Muscle of back (tissue), 11 donors: ENCODE data around the gene MAP6. TPM values are rescaled to one million over a fixed set of nuclear protein-coding genes. Genes with fewer than 3 reads are reported as not detected.

Source experiments
- DNase-seq, 3 donors: peaks; one replicate each; pipeline versions ENCODE4 v3.0.0 to v3.0.0-alpha.2; 2013
- polyA plus RNA-seq, 10 donors: library from polyadenylated mRNA; unstranded; fragments of 120-200 nt; gene quantifications; one replicate each; pipeline ENCODE4 v1.2.1, GENCODE V29; 2013; ENCODE audit not compliant: insufficient read length in 10 of 10

MAP6 gene
- polyA plus RNA-seq, 10 donors, result 6.9 to 16.2 (median 11.5) TPM

- DNase-seq, result no peak
These were observed 98.2 kb downstream of the MAP6 start for GRCh38 chr11:75570559-75571139.

- no peak for DNase-seq
These were observed 100.1 kb downstream of the MAP6 start for GRCh38 chr11:75568616-75569219.

- DNase-seq, result no peak
These were observed 100.9 kb downstream of the MAP6 start for GRCh38 chr11:75567971-75568370.

- DNase-seq, result no peak
These were observed 102.0 kb downstream of the MAP6 start for GRCh38 chr11:75566763-75567279.

- no peak for DNase-seq
These were observed 102.7 kb downstream of the MAP6 start for GRCh38 chr11:75565916-75566762.

- DNase-seq, result no peak
These were observed 103.5 kb downstream of the MAP6 start for GRCh38 chr11:75565221-75565814.

- DNase-seq, result peak; percentile 82 to 90 (median 84)
These were observed 104.8 kb downstream of the MAP6 start for GRCh38 chr11:75563978-75564552.

GRCh38 chr11:75563501-75563977 lies 105.3 kb downstream of the MAP6 start:
- DNase-seq, result peak in 1 of 3 donors; percentile 44

- peak in 2 of 3 donors; percentile 68 to 88 for DNase-seq
These were observed 105.9 kb downstream of the MAP6 start for GRCh38 chr11:75562836-75563484.

GRCh38 chr11:75562048-75562835 lies 106.6 kb downstream of the MAP6 start, which contains the start of gene SERPINH1:
Gene SERPINH1, plus strand, starts transcription at chr11:75562253. Its CDS starts 4,097 bp downstream, at chr11:75566350.
- DNase-seq, result peak; percentile 93 to 95 (median 93)

- DNase-seq, result no peak
These were observed 107.3 kb downstream of the MAP6 start for GRCh38 chr11:75561426-75562047.

- DNase-seq, result no peak
These were observed 108.2 kb downstream of the MAP6 start for GRCh38 chr11:75560644-75561043.

GRCh38 chr11:75558939-75559843 lies 109.6 kb downstream of the MAP6 start:
- DNase-seq, result peak; percentile 88 to 94 (median 93)

GRCh38 chr11:75557666-75558494 lies 111.0 kb downstream of the MAP6 start:
- peak; percentile 88 to 94 (median 92) for DNase-seq

GRCh38 chr11:75556275-75556674 lies 112.6 kb downstream of the MAP6 start:
- DNase-seq, result peak in 1 of 3 donors; percentile 50

- DNase-seq, result no peak
These were observed 113.6 kb downstream of the MAP6 start for GRCh38 chr11:75555079-75555811.
